Karpas-422 (cell line): ENCODE data around the gene TNFRSF18. TPM values are rescaled to one million over a fixed set of nuclear protein-coding genes. Genes with fewer than 3 reads are reported as not detected.

ENCODE experiments used
- DNase-seq: peaks from one replicate; pipeline ENCODE4 v3.0.0-alpha.2; 2015
- H2AFZ ChIP-seq: fragments of 200-600 bp; sonication (generic); 2 replicates; pipeline ENCODE4 v1.6.1; 2014; ENCODE audit warnings: antibody characterized with exemption, low read length, mixed read lengths
- H3K27ac ChIP-seq: fragments of 200-600 bp; sonication (generic); 2 replicates; pipeline ENCODE4 v1.5.1; 2014; ENCODE audit warnings: mild to moderate bottlenecking, low read length, moderate library complexity
- H3K27me3 ChIP-seq: fragments of 200-600 bp; sonication (generic); 2 replicates; pipeline ENCODE4 v1.6.1; 2014; ENCODE audit warnings: low read length, mixed read lengths
- H3K36me3 ChIP-seq: fragments of 200-600 bp; sonication (generic); 2 replicates; pipeline ENCODE4 v1.6.1; 2014; ENCODE audit warnings: low read length, mixed read lengths; ENCODE audit not compliant: insufficient read depth
- H3K4me1 ChIP-seq: fragments of 200-600 bp; sonication (generic); 2 replicates; pipeline ENCODE4 v1.6.1; 2014; ENCODE audit warnings: mild to moderate bottlenecking, low read length, mixed read lengths
- H3K4me2 ChIP-seq: fragments of 200-600 bp; sonication (generic); 2 replicates; pipeline ENCODE4 v1.6.1; 2014; ENCODE audit warnings: low read length, low read depth, mild to moderate bottlenecking; ENCODE audit not compliant: poor library complexity, severe bottlenecking
- H3K4me3 ChIP-seq: fragments of 200-600 bp; sonication (generic); 2 replicates; pipeline ENCODE4 v1.5.1; 2014; ENCODE audit warnings: mild to moderate bottlenecking, antibody characterized with exemption, low read length, mixed read lengths
- H3K79me2 ChIP-seq: fragments of 200-600 bp; sonication (generic); 2 replicates; pipeline ENCODE4 v1.6.1; 2014; ENCODE audit warnings: mild to moderate bottlenecking, low read length, mixed read lengths
- H3K9ac ChIP-seq: fragments of 200-600 bp; sonication (generic); 2 replicates; pipeline ENCODE4 v1.6.0; 2014; ENCODE audit warnings: low read length
- H3K9me2 ChIP-seq: fragments of 200-600 bp; sonication (generic), shearing (Covaris generic); replicated peaks from 2 replicates; pipeline ENCODE4 v1.6.0; 2014; ENCODE audit warnings: mild to moderate bottlenecking, low read length, moderate library complexity; ENCODE audit not compliant: insufficient read depth
- H3K9me3 ChIP-seq: fragments of 300-700, 200-600 bp; sonication (generic); 2 replicates; pipeline ENCODE4 v1.6.1; 2014; ENCODE audit warnings: low read length, mixed read lengths
- H4K20me1 ChIP-seq: fragments of 200-600 bp; sonication (generic); 2 replicates; pipeline ENCODE4 v1.6.1; 2014; ENCODE audit warnings: mild to moderate bottlenecking, antibody characterized with exemption, low read length, low read depth; ENCODE audit not compliant: insufficient read depth
- total RNA-seq: library from RNA; depleted of rRNA; stranded (reverse); fragments of >200 nt; shearing (Covaris generic); gene quantifications from 2 replicates; pipeline ENCODE4 v1.2.3, GENCODE V29; 2014; ENCODE audit warnings: low replicate concordance

The TNFRSF18 gene
- total RNA-seq, 1 experiment from 2014 or later, result 0.30 TPM

DNA sequence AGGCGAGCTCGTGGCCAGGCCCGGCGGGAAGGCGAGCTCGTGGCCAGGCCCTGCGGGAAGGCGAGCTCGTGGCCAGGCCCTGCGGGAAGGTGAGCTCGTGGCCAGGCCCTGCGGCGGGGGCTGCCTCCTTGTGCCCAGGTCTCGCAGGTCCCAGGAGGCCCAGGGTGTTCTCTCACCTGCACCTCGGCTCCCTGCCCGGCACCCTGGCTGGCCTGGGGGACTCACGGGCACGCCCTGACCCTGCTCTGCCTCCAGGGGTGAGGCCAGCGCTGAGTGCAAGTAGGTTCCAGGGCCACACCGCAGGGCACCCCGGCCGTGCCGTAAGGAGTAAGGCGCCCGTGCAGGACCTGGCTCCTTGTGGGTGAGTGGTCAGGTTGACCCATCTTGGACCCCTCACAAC is 21.0 kb upstream of the TNFRSF18 start:
- peaks cover 45% of the 10 kb centered on the region for H3K79me2 ChIP-seq
- H4K20me1 ChIP-seq, result peaks cover 18% of the 10 kb centered on the region; the same call in 1 of the 2 replicates
- no peak overlapping the region for H3K4me3 ChIP-seq
- peaks cover 9% of the 10 kb centered on the region for H3K4me1 ChIP-seq
- no peak overlapping the region for H3K9ac ChIP-seq
- no peaks in the 10 kb centered on the region for H3K9me3 ChIP-seq
- no peak overlapping the region for H3K27ac ChIP-seq
- no peaks in the 10 kb centered on the region for H3K9me2 ChIP-seq
- no peak overlapping the region for H3K4me2 ChIP-seq
- DNase-seq, result no peak
- H3K36me3 ChIP-seq, result peaks cover 6% of the 10 kb centered on the region; the same call in 1 of the 2 replicates
- no peaks in the 10 kb centered on the region for H3K27me3 ChIP-seq
- no peak overlapping the region for H2AFZ ChIP-seq

DNA sequence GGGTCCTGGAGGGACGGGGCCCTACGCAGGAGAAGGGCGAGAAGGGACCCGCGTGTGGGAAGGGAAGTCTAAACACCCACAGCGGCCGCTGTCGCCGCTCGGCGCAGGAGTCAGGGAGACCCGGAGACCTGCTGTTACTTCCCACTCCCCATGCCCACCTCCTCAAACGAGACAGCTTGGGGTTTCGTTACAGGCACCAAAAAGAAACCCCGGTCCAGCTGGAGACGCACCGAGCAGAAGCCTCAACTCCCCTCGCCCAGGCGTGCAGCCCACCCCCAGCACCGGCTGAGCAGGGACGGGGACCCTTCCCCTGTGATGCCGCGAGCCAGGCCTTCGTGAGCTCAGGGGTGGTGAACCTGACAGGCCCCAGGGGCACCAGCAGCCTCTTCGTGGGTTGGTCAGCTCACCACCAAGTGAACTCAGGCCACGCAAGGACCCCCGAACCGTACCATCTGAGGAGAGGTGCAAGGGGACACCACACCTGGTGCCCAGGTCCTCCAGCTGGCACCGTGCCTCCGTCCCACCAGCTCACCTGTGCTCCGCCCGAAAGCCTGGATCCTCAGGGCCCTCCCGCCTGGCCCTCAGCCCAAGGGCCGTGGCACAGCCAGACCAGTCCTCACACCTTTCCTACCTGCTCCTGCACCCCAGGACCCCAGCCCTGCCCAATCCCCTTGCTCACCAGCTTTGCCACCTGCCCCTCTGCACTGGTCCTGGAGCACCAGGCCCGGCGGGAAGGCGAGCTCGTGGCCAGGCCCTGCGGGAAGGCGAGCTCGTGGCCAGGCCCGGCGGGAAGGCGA is 20.4 kb upstream of the TNFRSF18 start:
- DNase-seq, result no peak

DNA sequence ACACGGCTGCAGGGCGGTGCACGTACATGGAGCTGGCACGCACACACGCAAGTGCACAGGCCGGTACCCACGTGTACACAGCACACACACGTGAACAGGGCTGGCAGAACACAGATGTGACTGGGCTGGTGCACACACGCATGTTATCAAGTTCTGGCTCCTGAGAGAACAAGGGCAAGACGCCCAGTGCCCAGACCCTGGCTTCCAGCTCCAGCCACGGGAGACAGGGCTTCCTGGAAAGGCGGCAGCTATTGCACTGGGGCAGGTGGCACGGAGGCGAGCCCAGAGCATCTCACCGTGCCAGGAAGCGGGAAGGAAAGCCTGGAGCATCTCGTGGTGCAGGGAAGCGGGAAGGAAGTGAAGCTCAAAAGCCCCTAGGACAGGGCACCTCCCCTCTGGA is 19.5 kb upstream of the TNFRSF18 start:
- Histone ChIP-seq H4K20me1 (peaks cover 23% of the 10 kb centered on the region; the same call in 1 of the 2 replicates), H3K9ac (no peak overlapping the region), H3K36me3 (peaks cover 6% of the 10 kb centered on the region; the same call in 1 of the 2 replicates), H3K9me3 (no peaks in the 10 kb centered on the region), H3K27ac (no peak overlapping the region), H3K27me3 (no peaks in the 10 kb centered on the region), H3K79me2 (peaks cover 38% of the 10 kb centered on the region), H3K4me3 (no peak overlapping the region), H3K9me2 (no peaks in the 10 kb centered on the region), H3K4me1 (peaks cover 9% of the 10 kb centered on the region), H3K4me2 (no peak overlapping the region), H2AFZ (no peak overlapping the region)
- no peak for DNase-seq

More for the DNA sequence above, 20.4 kb upstream of the TNFRSF18 start:
- peaks cover 6% of the 10 kb centered on the region; the same call in 1 of the 2 replicates for H3K36me3 ChIP-seq
- no peak overlapping the region for H3K9ac ChIP-seq
- peaks cover 18% of the 10 kb centered on the region; the same call in 1 of the 2 replicates for H4K20me1 ChIP-seq
- H3K27ac ChIP-seq, result no peak overlapping the region
- peaks cover 9% of the 10 kb centered on the region for H3K4me1 ChIP-seq
- H3K4me3 ChIP-seq, result no peak overlapping the region
- no peaks in the 10 kb centered on the region for H3K9me3 ChIP-seq
- H3K27me3 ChIP-seq, result no peaks in the 10 kb centered on the region
- H3K79me2 ChIP-seq, result peaks cover 45% of the 10 kb centered on the region
- H3K4me2 ChIP-seq, result no peak overlapping the region
- H3K9me2 ChIP-seq, result no peaks in the 10 kb centered on the region
- H2AFZ ChIP-seq, result no peak overlapping the region

DNA sequence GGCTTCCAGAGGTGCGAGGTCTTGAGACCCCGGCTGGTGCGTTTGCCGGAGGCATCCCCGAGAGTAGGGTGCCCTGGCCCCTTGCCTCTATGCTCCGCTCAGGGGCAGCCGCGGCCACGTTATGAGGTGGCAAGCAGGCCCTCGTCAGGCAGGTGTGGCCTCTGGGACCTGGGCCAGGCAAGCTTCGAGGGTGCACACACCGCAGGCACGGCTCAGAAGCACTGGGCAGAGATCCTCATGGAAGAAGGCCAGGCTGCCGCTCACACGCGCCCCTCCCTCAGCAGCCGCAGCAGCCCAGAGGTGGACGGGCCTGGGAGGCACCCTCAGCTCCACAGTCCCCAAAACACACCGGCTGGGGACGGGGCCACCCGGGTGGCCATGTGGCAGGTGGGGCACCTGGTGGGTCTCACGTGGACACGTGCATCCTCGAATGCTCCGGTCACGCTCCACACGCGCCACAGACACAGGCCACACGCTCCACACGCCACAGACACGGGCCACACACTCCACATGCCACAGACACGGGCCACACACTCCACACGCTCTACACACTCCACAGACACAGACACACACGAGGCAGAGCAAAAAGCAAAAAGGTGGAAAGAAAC is 18.9 kb upstream of the TNFRSF18 start:
- DNase-seq, result no peak
- H3K9me3 ChIP-seq, result no peaks in the 10 kb centered on the region
- H3K27ac ChIP-seq, result no peak overlapping the region
- no peaks in the 10 kb centered on the region for H3K27me3 ChIP-seq
- no peak overlapping the region for H3K9ac ChIP-seq
- H3K9me2 ChIP-seq, result no peaks in the 10 kb centered on the region
- H3K4me1 ChIP-seq, result peaks cover 4% of the 10 kb centered on the region
- peaks cover 23% of the 10 kb centered on the region; the same call in 1 of the 2 replicates for H4K20me1 ChIP-seq
- no peak overlapping the region for H3K4me3 ChIP-seq
- H3K36me3 ChIP-seq, result peaks cover 6% of the 10 kb centered on the region; the same call in 1 of the 2 replicates
- H3K4me2 ChIP-seq, result no peak overlapping the region
- peaks cover 32% of the 10 kb centered on the region for H3K79me2 ChIP-seq
- H2AFZ ChIP-seq, result no peak overlapping the region

DNA sequence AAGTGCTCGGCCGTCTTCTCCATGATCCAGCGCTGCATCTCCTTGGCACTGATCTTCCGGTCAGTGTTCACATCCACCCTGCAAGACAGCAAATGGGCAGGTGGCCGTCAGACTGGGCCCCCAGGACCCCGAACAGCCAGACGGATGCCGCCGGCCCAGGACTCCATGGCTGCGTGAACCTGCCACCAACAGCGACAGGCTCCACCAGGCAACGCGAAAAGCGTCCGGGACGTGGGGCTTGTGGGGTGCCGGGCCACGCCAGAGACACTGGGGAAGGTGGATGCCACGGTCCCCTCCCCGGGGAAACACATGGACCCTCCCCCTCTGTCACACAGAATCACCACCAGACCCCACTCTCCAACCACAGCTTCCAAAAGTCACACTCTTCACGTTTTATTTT is 17.5 kb upstream of the TNFRSF18 start:
- no peak for DNase-seq
- peaks cover 18% of the 10 kb centered on the region for H3K79me2 ChIP-seq
- no peak overlapping the region for H3K4me2 ChIP-seq
- 0 out of 2 replicates have a peak, but pooled peaks cover 3% of the 10 kb centered on the region for H3K36me3 ChIP-seq
- H3K27ac ChIP-seq, result no peak overlapping the region
- H4K20me1 ChIP-seq, result peaks cover 15% of the 10 kb centered on the region; the same call in 1 of the 2 replicates
- no peak overlapping the region for H3K9ac ChIP-seq
- no peaks in the 10 kb centered on the region for H3K9me2 ChIP-seq
- no peaks in the 10 kb centered on the region for H3K9me3 ChIP-seq
- H3K4me3 ChIP-seq, result no peak overlapping the region
- H3K4me1 ChIP-seq, result no peaks in the 10 kb centered on the region
- no peak overlapping the region for H2AFZ ChIP-seq
- no peaks in the 10 kb centered on the region for H3K27me3 ChIP-seq

DNA sequence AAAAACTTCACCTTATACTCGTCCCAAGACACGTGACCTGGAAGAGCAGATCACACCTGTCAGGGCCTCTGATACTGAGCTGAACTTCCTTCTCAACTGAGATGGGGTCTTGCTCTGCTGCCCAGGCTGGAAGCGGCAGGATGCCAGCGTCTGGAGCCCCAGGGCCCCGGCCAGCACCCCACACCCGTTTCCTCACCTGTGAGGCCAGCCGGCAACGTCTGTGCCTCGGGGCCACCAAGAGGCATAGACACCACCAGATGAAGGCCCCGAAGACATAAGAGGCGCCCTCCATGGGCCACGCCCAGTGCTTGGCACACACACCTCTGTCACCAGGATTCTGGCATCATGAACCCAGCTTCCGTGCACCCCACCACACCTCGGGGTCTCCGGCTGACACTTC is 16.9 kb upstream of the TNFRSF18 start:
- Histone ChIP-seq H3K4me2 (no peak overlapping the region), H4K20me1 (0 out of 2 replicates have a peak, but pooled peaks cover 10% of the 10 kb centered on the region), H3K9ac (no peak overlapping the region), H3K79me2 (peaks cover 12% of the 10 kb centered on the region), H3K4me1 (no peaks in the 10 kb centered on the region), H3K36me3 (0 out of 2 replicates have a peak, but pooled peaks cover under 1% of the 10 kb centered on the region), H3K9me2 (no peaks in the 10 kb centered on the region), H3K27ac (no peak overlapping the region), H3K9me3 (no peaks in the 10 kb centered on the region), H2AFZ (no peak overlapping the region), H3K27me3 (no peaks in the 10 kb centered on the region), H3K4me3 (no peak overlapping the region)
- no peak for DNase-seq

DNA sequence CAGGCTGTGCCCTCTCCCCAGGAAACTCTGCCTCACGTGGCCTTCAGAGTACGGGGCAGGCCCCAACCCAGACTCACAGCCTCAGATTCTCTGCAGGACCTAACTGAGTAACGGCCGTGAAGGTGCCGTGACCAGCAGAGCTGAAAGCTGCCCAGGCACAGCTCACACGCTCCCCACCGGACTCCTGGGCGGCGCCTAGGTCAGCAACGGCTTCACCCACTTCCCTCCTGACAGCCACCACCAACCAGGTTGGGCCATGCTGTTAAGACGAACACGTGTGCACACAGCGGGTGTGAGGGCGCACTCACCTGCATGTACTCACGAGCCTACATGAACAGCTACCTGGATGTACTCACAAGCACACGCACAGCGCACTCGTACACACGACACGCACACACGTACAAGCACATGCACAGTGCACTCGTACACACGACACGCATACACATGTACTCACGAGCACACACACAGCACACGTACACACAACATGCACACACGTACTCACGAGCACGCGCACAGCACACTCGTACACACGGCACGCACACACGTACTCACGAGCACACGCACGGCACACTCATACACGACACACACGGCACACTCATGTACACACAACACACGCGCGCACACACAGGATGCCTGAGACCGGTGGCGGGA is 16.3 kb upstream of the TNFRSF18 start:
- Histone ChIP-seq H3K27ac (no peak overlapping the region), H3K36me3 (no peaks in the 10 kb centered on the region), H3K9me3 (no peaks in the 10 kb centered on the region), H3K79me2 (peaks cover 8% of the 10 kb centered on the region; the same call in 1 of the 2 replicates), H3K4me3 (no peak overlapping the region), H3K4me1 (no peaks in the 10 kb centered on the region), H3K9ac (no peak overlapping the region), H3K4me2 (no peak overlapping the region), H2AFZ (no peak overlapping the region), H4K20me1 (0 out of 2 replicates have a peak, but pooled peaks cover 10% of the 10 kb centered on the region), H3K27me3 (no peaks in the 10 kb centered on the region), H3K9me2 (no peaks in the 10 kb centered on the region)
- no peak for DNase-seq
